ENCODE data around the gene TTC21B. TPM values are rescaled to one million over a fixed set of nuclear protein-coding genes. Genes with fewer than 3 reads are reported as not detected.

The TTC21B gene
- total RNA-seq, 1 donor from 2014 or later = 40.5 TPM

DNA sequence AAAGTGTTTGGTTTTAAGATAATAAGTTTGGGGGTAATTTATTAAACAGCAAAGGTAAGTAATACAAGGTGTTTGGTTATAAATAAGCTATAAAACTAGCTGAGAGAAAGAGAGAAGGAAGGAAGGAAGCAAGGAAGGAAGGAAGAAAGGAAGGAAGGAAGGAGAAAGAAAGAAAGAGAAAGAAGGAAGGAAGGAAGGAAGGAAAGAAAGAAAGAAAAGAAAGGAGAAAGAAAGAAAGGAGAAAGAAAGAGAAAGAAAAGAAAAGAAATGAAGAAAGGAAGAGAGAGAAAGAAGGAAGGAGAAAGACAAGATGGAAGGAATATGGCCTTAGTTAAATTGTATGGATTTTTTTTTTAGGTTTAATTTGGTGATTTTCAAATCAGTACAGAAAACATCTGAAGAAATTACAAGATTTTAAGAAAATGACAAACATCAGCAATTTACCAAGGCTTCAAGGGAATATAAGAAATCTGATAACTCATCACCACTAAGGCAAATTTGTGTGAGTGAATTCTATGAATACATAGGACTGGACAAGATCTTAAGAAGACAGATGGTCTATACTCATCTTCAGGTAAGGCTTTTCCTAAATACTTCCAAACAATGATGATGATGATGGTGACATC, 113.1 kb downstream of the TTC21B start:
- no peak for DNase-seq (ENCODE audit: extremely low spot score in 2 of 2)
- H3K27ac ChIP-seq = no peak overlapping the region
- H3K4me3 ChIP-seq = no peak overlapping the region
- no peak for TF ChIP-seq POLR2AphosphoS5 (IDR thresholded peaks at IDR 0.05; ENCODE audit: insufficient read depth in 1 of 2, low read depth in 1 of 2)
- TF ChIP-seq POLR2A (IDR thresholded peaks at IDR 0.05) = no peak
- TF ChIP-seq CTCF (IDR thresholded peaks at IDR 0.05) = no peak
- no peaks in the 10 kb centered on the region for H3K4me1 ChIP-seq
- H3K9me3 ChIP-seq = no peaks in the 10 kb centered on the region
- intact Hi-C loops (cut with DNase I) = no loop called here
- H3K27me3 ChIP-seq = no peaks in the 10 kb centered on the region
- H3K36me3 ChIP-seq = no peaks in the 10 kb centered on the region

DNA sequence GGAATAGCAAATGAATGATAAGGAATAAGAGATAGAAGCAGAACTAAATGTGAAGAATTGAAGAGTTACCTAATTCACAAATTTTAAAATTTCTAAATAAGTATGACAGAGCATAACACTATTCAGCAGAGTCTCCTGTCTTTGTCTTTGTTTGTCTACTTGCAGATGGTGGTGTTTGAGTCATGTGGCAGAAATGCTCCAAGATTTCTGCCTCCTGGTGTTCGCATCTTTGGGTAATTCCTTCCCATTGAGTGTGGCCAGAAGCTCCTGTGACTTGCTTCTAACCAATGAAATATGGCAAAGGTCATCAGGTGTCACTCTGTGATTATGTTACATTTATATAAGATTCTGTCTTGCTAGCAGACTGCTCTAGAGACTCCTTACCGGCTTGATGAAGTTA, 114.0 kb downstream of the TTC21B start:
- Histone ChIP-seq H3K4me3 (no peak overlapping the region), H3K4me1 (no peaks in the 10 kb centered on the region), H3K36me3 (no peaks in the 10 kb centered on the region), H3K9me3 (no peaks in the 10 kb centered on the region), H3K27me3 (no peaks in the 10 kb centered on the region), H3K27ac (no peak overlapping the region)
- no peak for TF ChIP-seq POLR2AphosphoS5 (IDR thresholded peaks at IDR 0.05; ENCODE audit: insufficient read depth in 1 of 2, low read depth in 1 of 2)
- no peak for TF ChIP-seq CTCF (IDR thresholded peaks at IDR 0.05)
- TF ChIP-seq POLR2A (IDR thresholded peaks at IDR 0.05) = no peak
- DNase-seq (ENCODE audit: extremely low spot score in 2 of 2) = no peak
- intact Hi-C loops (cut with DNase I) = no loop called here

DNA sequence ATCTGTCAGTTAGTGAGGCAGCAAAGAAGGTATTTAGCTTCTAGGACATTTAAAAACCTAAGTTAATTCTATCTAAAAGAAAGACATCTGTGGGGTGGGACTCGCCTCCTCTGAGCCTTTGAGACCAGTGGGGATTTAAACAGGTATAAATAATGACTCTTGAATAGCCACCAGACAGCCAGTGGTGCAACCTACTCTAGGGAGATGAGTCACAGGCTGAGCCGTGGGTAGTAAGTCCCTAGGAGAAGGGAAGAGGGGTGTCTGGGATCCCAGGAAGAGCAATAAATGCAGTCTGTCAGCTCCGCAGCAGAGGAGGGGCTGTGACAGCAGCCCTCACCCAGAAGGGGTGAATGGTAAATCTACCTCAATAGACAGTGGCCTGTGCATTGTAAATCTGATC, 116.5 kb downstream of the TTC21B start:
- DNase-seq (ENCODE audit: extremely low spot score in 2 of 2) = no peak
- Histone ChIP-seq H3K36me3 (no peaks in the 10 kb centered on the region), H3K9me3 (no peaks in the 10 kb centered on the region), H3K4me3 (no peak overlapping the region), H3K27me3 (no peaks in the 10 kb centered on the region), H3K4me1 (no peaks in the 10 kb centered on the region), H3K27ac (no peak overlapping the region)
- TF ChIP-seq POLR2A (IDR thresholded peaks at IDR 0.05) = no peak
- no peak for TF ChIP-seq POLR2AphosphoS5 (IDR thresholded peaks at IDR 0.05; ENCODE audit: insufficient read depth in 1 of 2, low read depth in 1 of 2)
- no peak for TF ChIP-seq CTCF (IDR thresholded peaks at IDR 0.05)
- intact Hi-C loops (cut with DNase I) = no loop called here

DNA sequence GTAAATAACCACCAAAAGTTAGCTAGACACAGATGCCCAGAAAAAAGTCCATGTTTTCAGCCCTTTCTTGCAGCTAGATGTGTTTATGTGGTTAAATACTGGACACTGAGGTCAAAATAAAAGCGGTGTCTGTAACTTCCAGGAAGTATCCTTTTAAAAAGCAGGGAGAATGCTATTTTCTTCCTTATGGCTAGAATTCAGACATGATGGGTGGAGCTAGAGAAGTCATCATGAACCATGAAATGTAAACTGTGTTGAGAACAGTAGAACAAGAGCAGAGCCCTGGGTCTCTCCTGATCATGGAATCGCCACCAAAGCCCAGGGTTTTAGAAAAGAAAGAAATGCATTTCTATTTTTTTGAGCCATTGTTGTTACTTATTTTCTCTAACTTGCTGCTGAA, 118.2 kb downstream of the TTC21B start:
- H3K36me3 ChIP-seq = no peaks in the 10 kb centered on the region
- no peaks in the 10 kb centered on the region for H3K4me1 ChIP-seq
- intact Hi-C loops (cut with DNase I) = no loop called here
- no peaks in the 10 kb centered on the region for H3K9me3 ChIP-seq
- H3K27ac ChIP-seq = no peak overlapping the region
- H3K27me3 ChIP-seq = no peaks in the 10 kb centered on the region
- no peak for TF ChIP-seq POLR2A (IDR thresholded peaks at IDR 0.05)
- no peak for TF ChIP-seq CTCF (IDR thresholded peaks at IDR 0.05)
- TF ChIP-seq POLR2AphosphoS5 (IDR thresholded peaks at IDR 0.05; ENCODE audit: insufficient read depth in 1 of 2, low read depth in 1 of 2) = no peak
- DNase-seq (ENCODE audit: extremely low spot score in 2 of 2) = no peak
- H3K4me3 ChIP-seq = no peak overlapping the region

DNA sequence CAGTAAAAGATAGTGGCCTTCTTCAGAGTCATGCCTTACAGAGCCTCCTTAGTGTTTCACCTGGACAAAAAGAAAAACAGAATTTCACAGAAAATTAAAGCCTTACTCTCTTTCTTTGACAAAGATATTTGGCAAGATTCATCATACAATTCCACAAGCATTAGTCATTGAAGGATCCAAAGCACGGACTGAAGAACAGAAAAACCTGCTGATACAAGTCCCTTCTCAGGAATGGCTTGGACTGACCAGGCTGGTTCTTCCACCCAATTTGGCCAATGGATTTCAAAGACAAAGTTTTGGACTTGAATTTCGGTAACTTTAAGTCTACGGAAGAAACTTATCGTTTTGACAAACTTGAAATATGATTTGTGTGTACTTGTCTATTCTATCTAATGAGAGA, 120.4 kb downstream of the TTC21B start:
- Histone ChIP-seq H3K27me3 (no peaks in the 10 kb centered on the region), H3K27ac (no peak overlapping the region), H3K4me3 (no peak overlapping the region), H3K9me3 (no peaks in the 10 kb centered on the region), H3K36me3 (no peaks in the 10 kb centered on the region), H3K4me1 (no peaks in the 10 kb centered on the region)
- TF ChIP-seq POLR2AphosphoS5 (IDR thresholded peaks at IDR 0.05; ENCODE audit: insufficient read depth in 1 of 2, low read depth in 1 of 2) (peak in 1 of 2 donors; percentile 34), CTCF (IDR thresholded peaks at IDR 0.05) (no peak)
- intact Hi-C loops (cut with DNase I) = no loop called here
- DNase-seq (ENCODE audit: extremely low spot score in 2 of 2) = no peak

Measured in vagina (tissue), 2 donors.